GM19324 (cell line): ENCODE results near the gene CAAP1.
A peak's percentile ranks its signal among the peaks of the same experiment; 100 is the strongest.
"Not testable (repeated sequence)": the region's sequence is repeated elsewhere in the genome, so short reads cannot be mapped to it uniquely, and the experiment has no call there.

Experiments
- ATAC-seq: cut with Tn5 transposase; IDR thresholded peaks from one replicate; pipeline ENCODE4 v1.9.1; 2021; ENCODE audit warnings: mild to moderate bottlenecking, moderate library complexity; ENCODE audit not compliant: unreplicated experiment, low FRiP score

Gene CAAP1

GRCh38 chr9:26892251-26893029 lies at the start of gene CAAP1:
Gene CAAP1, minus strand, starts transcription at chr9:26892802. Its CDS starts 87 bp downstream, at chr9:26892715.
- ATAC-seq, result peak; percentile 99

- no peak for ATAC-seq
Observed at GRCh38 chr9:26940779-26941178, 48.2 kb upstream of the CAAP1 start.

DNA sequence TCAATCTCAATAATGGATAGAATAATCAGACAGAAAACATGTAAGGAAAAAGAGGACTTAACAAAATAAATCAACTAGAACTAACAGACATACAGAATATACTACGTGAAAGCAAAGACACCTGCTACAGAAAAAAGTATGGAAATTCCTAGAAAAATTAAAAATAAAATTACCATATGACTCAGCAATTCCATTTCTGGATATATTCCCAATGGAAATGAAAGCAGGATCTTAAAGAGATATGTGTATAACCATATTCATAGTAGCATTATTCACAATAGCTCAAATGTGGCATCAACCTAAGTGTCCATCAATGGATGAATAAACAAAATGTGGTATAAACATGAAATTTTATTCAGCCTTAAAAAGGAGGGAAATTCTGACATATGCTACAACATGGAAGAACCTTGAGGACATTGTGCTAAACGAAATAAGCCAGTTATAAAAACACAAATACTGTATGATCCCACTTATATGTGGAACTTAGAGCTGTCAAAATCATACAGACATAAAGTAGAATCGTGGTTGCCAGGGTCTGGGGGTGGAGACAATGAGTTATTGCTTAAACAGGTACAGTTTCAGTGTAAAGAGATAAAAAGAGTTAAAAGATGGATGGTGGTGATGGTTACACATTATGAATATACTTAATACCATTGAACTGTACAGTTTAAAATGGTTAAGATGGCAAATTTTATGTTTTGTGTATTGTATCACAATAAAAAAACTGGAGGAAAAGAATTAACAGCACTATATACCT lies 47.5 kb upstream of the CAAP1 start:
- ATAC-seq, result no peak

- ATAC-seq, result no peak
Observed at GRCh38 chr9:26937816-26938371, 45.3 kb upstream of the CAAP1 start.

- no peak for ATAC-seq
Observed at GRCh38 chr9:26935847-26936246, 43.2 kb upstream of the CAAP1 start.

DNA sequence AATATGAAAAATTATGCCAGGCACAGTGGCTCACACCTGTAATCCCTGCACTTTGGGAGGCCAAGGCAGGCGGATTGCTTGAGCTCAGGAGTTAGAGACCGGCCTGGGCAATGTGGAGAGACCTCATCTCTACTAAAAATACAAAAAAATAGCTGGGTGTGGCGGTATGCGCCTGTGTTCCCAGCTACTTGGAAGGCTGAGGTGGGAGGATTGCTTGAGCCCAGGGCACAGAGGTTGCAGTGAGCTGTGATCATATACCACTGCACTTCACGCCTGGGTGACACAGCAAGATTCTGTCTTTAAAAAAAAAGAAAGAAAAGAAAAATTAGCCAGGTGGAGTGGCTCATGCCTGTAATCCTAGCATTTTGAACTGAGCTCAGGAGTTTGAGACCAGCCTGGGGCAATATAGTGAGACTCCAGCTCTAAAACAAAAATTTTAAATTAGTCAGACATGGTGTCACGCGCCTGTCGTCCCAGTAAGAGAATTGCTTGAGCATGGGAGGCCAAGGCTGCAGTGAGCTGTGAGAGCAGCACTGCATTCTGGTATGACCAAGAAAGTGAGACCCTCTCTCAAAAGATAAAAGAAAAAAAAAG lies 36.4 kb upstream of the CAAP1 start:
- ATAC-seq, result no peak

- ATAC-seq, result no peak
Observed at GRCh38 chr9:26925609-26926008, 33.0 kb upstream of the CAAP1 start.

GRCh38 chr9:26919698-26920097 lies 27.1 kb upstream of the CAAP1 start:
- ATAC-seq, result no peak

GRCh38 chr9:26913138-26913668 lies 20.6 kb upstream of the CAAP1 start:
- no peak for ATAC-seq

GRCh38 chr9:26904671-26905070 lies 12.1 kb upstream of the CAAP1 start:
- ATAC-seq, result no peak

DNA sequence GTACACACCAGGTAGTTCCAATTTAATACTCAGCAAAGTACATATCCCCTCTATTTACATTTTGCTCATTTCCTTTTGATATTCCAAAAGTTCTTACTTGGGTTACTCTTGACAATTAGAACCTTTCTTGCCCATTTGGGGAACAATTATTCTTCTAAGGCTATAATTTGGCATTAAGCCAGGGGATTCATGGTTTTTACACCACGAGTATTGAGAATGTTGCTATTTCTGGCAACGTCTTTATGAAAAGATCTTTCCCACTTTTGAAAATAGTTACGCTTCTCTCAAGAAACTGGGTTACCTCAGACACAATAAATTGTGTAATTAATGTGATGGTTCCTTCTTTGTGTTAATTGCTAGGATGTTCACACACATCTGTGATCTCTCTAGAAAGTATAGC lies 11.5 kb upstream of the CAAP1 start:
- ATAC-seq, result no peak

DNA sequence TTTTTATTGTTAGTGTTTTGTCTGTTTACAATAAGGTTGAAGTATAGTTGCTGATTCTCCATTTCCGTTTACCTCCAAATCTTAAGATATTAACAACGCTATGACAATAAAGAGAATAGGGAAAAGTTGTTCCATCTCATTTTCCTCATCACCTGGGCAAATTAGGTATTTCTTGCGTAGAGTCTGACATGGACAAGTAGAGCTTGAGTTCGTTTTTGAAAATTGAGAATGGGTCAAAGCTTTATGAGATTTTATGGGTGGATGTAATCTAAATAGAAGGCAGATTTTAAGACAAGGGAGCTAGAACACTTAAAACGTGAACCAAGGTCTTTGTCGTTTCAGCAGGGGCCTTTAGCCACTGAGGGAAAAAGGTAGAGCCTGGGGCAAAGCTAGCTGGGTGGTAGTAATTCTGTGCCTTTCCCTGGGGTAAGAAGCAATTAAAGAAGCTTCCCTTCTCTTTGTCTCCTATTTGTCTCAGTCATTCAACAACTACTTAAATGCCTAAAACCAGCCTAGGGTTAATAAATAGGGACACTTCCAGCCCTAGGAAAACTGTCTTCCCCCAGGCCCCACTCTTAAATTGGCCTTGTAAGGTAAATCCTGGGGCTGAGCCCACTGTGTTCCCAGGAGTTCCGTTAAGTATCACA lies 551 bp upstream of the CAAP1 start:
- peak; percentile 2 for ATAC-seq

GRCh38 chr9:26891726-26892125 lies 876 bp downstream of the CAAP1 start:
- ATAC-seq, result no peak

DNA sequence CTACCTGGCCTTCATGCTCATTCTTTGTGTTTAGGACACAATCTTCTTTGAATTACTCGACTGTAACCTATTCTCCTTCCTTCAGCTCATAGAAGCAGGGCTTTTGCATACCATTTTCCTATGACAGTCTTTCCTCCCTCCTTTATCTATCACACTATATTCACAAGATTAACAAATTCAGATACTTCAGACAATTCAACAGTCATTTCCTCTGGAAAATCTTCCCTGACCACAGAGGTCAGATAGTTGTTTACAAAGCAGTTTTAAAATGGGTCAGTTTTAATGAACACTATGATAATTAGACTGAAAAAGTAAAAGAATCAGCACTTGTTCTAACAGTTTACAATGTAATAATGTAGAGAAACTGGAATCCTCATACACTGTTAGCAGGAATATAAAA lies 4.3 kb downstream of the CAAP1 start:
- ATAC-seq, result no peak

- no peak for ATAC-seq
Observed at GRCh38 chr9:26882154-26882553, 10.4 kb downstream of the CAAP1 start.

- ATAC-seq, result no peak
Observed at GRCh38 chr9:26880262-26880661, 12.3 kb downstream of the CAAP1 start.

- ATAC-seq, result not testable (repeated sequence)
Observed at GRCh38 chr9:26875155-26875554, 17.4 kb downstream of the CAAP1 start.

GRCh38 chr9:26870292-26870691 lies 22.3 kb downstream of the CAAP1 start:
- ATAC-seq, result no peak

GRCh38 chr9:26863074-26863473 lies 29.5 kb downstream of the CAAP1 start:
- ATAC-seq, result no peak

- no peak for ATAC-seq
Observed at GRCh38 chr9:26856413-26857032, 36.1 kb downstream of the CAAP1 start.
